BLaER1 treated with 17β-estradiol and CSF1 and Interleukin-3, amounts not matched to agents 10 nM and 100 nM (cell line): ENCODE measurements around the gene THEMIS2.

ENCODE experiments used
- H3K27ac ChIP-seq, 11 experiments: shearing (Covaris generic); formaldehyde crosslinking; 2 replicates each; pipeline ENCODE4 v1.8.1; 2022
- H3K27me3 ChIP-seq, 11 experiments: shearing (Covaris generic); formaldehyde crosslinking; 2 replicates each; pipeline ENCODE4 v1.8.1; 2022
- H3K36me3 ChIP-seq, 11 experiments: shearing (Covaris generic); formaldehyde crosslinking; 2 replicates each; pipeline ENCODE4 v1.8.1; 2022
- H3K4me1 ChIP-seq, 10 experiments: shearing (Covaris generic); formaldehyde crosslinking; 2 replicates each; pipeline ENCODE4 v1.8.1; 2022
- H3K4me2 ChIP-seq, 11 experiments: shearing (Covaris generic); formaldehyde crosslinking; 2 replicates each; pipeline ENCODE4 v1.8.1; 2022
- H3K4me3 ChIP-seq, 10 experiments: shearing (Covaris generic); formaldehyde crosslinking; 2 replicates each; pipeline ENCODE4 v1.8.1; 2022
- H3K9ac ChIP-seq, 11 experiments: shearing (Covaris generic); formaldehyde crosslinking; 2 replicates each; pipeline ENCODE4 v1.8.1; 2022
- H3K9me3 ChIP-seq, 11 experiments: shearing (Covaris generic); formaldehyde crosslinking; replicated peaks in 1 of 11; 2 replicates each; pipeline ENCODE4 v1.8.1; 2022
- H4K20me1 ChIP-seq, 11 experiments: shearing (Covaris generic); formaldehyde crosslinking; 2 replicates each; pipeline ENCODE4 v1.8.1; 2022
- Cebpa-rat ChIP-seq, 11 experiments: shearing (Covaris generic); IDR thresholded peaks; 2 replicates each; pipeline ENCODE4 v1.8.1; 2022

The THEMIS2 gene

GRCh38 chr1:27906759-27907158 is 34.4 kb downstream of the THEMIS2 start:
- peaks cover 0 to 25% (median 12%) of the 10 kb centered on the region in 10 experiments; a peak in 15 of 20 replicates for H3K4me1 ChIP-seq
- H3K4me3 ChIP-seq: no peak overlapping the region
- no peak for TF ChIP-seq Cebpa-rat (IDR thresholded peaks at IDR 0.05)
- no peaks in the 10 kb centered on the region for H3K27me3 ChIP-seq
- no peak overlapping the region for H3K27ac ChIP-seq
- H3K9me3 ChIP-seq: no peaks in the 10 kb centered on the region
- peaks cover 0 to 9% (median 0%) of the 10 kb centered on the region in 11 experiments; a peak in 3 of 22 replicates for H4K20me1 ChIP-seq
- peaks cover 96 to 100% (median 100%) of the 10 kb centered on the region in 11 experiments for H3K36me3 ChIP-seq
- H3K4me2 ChIP-seq: no peak overlapping the region
- H3K9ac ChIP-seq: no peak overlapping the region

DNA sequence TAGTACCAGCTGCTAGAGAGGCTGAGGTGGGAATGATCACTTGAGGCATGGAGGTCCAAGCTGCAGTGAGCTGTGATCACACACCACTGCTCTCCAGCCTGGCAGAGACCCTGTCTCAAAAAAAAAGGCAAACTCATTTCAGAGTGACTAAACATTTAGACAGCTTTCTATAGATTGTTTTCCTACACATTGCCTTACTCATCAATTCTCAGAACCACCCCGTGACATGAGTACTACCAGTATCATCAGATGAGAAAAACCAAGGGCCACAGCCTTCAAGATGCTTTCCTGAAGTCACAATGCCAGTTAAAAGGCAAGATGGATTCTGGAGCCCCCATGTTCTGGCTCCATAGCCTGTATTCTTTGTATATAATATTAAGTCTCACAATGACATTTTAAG is 40.1 kb downstream of the THEMIS2 start:
- H3K9me3 ChIP-seq: peaks cover 8 to 13% (median 12%) of the 10 kb centered on the region in 11 experiments; a peak in 20 of 22 replicates
- H3K4me1 ChIP-seq: peaks cover 16 to 21% (median 17%) of the 10 kb centered on the region in 10 experiments; a peak in 18 of 20 replicates
- TF ChIP-seq Cebpa-rat (IDR thresholded peaks at IDR 0.05): no peak
- H3K36me3 ChIP-seq: peaks cover 50 to 60% (median 57%) of the 10 kb centered on the region in 11 experiments
- H4K20me1 ChIP-seq: peaks cover 0 to 7% (median 0%) of the 10 kb centered on the region in 11 experiments; a peak in 3 of 22 replicates
- H3K4me2 ChIP-seq: peak overlapping the region in 8 of 11 experiments; percentile 35 to 94 (median 90); a peak in 12 of 22 replicates
- peak overlapping the region in 1 of 11 experiments; percentile 7; a peak in 1 of 22 replicates for H3K27ac ChIP-seq
- H3K4me3 ChIP-seq: 0 out of 20 replicates have a peak overlapping the region, but pooled peaks of 1 of the 10 experiments have one; percentile 82
- peak overlapping the region in 4 of 11 experiments; percentile 7 to 88 (median 31); a peak in 5 of 22 replicates for H3K9ac ChIP-seq
- no peaks in the 10 kb centered on the region for H3K27me3 ChIP-seq

DNA sequence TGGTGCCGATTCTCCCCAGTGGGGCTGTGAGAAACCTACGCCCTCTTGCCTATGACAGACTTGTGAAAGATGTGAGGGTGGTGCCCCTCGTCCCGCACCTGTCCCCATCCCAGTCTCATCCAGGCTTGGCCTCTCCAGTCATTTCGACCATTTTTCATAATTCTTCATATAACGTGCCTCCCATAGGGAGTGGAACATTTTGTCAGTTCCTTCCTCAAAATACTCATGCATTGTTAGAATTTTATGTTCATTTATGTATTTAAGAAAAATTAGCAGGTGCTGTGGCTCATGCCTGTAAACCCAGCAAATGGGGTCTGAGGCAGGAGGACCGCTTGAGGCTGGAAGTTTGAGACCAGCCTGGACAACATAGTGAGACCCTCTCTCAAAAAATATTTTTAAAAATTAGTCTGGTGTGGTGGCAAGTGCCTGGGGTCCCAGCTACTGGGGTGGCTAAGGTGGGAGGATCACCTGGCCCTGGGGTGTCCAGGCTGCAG is 42.8 kb downstream of the THEMIS2 start:
- Histone ChIP-seq H3K9me3 (peaks cover 8 to 13% (median 12%) of the 10 kb centered on the region in 11 experiments; a peak in 20 of 22 replicates), H3K9ac (no peak overlapping the region; a peak in 1 of 22 replicates), H3K4me3 (peak overlapping the region in 9 of 10 experiments; percentile 5 to 99 (median 40); a peak in 11 of 20 replicates), H3K27ac (peak overlapping the region; percentile 11 to 89 (median 82); a peak in 19 of 22 replicates), H3K4me1 (peaks cover 16 to 21% (median 17%) of the 10 kb centered on the region in 10 experiments; a peak in 18 of 20 replicates), H3K36me3 (peaks cover 23 to 33% (median 30%) of the 10 kb centered on the region in 11 experiments), H4K20me1 (peaks cover 0 to 7% (median 0%) of the 10 kb centered on the region in 11 experiments; a peak in 1 of 22 replicates), H3K27me3 (no peaks in the 10 kb centered on the region), H3K4me2 (peak overlapping the region in 3 of 11 experiments; percentile 22 to 58 (median 26); a peak in 5 of 22 replicates)
- TF ChIP-seq Cebpa-rat (IDR thresholded peaks at IDR 0.05): no peak

GRCh38 chr1:27922272-27922671 is 49.9 kb downstream of the THEMIS2 start:
- no peak overlapping the region for H3K4me3 ChIP-seq
- no peak overlapping the region for H3K9ac ChIP-seq
- H4K20me1 ChIP-seq: no peaks in the 10 kb centered on the region
- H3K4me1 ChIP-seq: no peaks in the 10 kb centered on the region
- TF ChIP-seq Cebpa-rat (IDR thresholded peaks at IDR 0.05): no peak
- H3K27ac ChIP-seq: no peak overlapping the region
- no peaks in the 10 kb centered on the region for H3K9me3 ChIP-seq
- H3K36me3 ChIP-seq: no peaks in the 10 kb centered on the region
- no peak overlapping the region for H3K4me2 ChIP-seq
- no peaks in the 10 kb centered on the region for H3K27me3 ChIP-seq

- H3K9me3 ChIP-seq: no peaks in the 10 kb centered on the region
- H3K4me3 ChIP-seq: no peak overlapping the region
- no peaks in the 10 kb centered on the region for H3K27me3 ChIP-seq
- no peaks in the 10 kb centered on the region for H4K20me1 ChIP-seq
- H3K9ac ChIP-seq: no peak overlapping the region
- no peak for TF ChIP-seq Cebpa-rat (IDR thresholded peaks at IDR 0.05)
- no peak overlapping the region for H3K4me2 ChIP-seq
- peaks cover 0 to 20% (median 4%) of the 10 kb centered on the region in 10 experiments; a peak in 10 of 20 replicates for H3K4me1 ChIP-seq
- H3K36me3 ChIP-seq: no peaks in the 10 kb centered on the region
- no peak overlapping the region for H3K27ac ChIP-seq
These were observed 56.0 kb downstream of the THEMIS2 start for GRCh38 chr1:27928216-27928954.

DNA sequence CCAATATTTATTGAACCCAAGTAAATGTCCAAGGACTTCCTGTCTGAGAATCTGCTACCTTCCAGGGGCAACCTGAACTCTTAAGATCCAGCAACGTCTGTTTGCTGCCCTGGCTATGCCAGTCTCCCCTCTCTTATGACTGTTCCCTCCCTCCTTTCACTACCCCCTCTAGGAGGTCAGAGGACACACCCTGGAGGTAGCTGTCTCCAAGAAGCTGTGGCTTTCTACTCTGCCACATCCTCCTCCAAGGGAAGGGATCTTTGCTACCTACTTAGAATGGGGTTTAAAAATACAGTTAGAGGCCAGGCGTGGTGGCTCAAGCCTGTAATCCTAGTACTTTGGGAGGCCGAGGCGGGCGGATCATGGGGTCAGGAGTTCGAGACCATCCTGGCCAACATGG is 58.8 kb downstream of the THEMIS2 start:
- no peak for TF ChIP-seq Cebpa-rat (IDR thresholded peaks at IDR 0.05)
- Histone ChIP-seq H3K36me3 (no peaks in the 10 kb centered on the region), H3K4me2 (peak overlapping the region in 5 of 11 experiments; percentile 9 to 60 (median 54); a peak in 8 of 22 replicates), H3K27me3 (no peaks in the 10 kb centered on the region; a peak in 1 of 22 replicates), H3K27ac (no peak overlapping the region; a peak in 1 of 22 replicates), H4K20me1 (no peaks in the 10 kb centered on the region), H3K4me1 (peaks cover 7 to 40% (median 14%) of the 10 kb centered on the region in 10 experiments; a peak in 17 of 20 replicates), H3K4me3 (no peak overlapping the region), H3K9ac (no peak overlapping the region), H3K9me3 (no peaks in the 10 kb centered on the region)

DNA sequence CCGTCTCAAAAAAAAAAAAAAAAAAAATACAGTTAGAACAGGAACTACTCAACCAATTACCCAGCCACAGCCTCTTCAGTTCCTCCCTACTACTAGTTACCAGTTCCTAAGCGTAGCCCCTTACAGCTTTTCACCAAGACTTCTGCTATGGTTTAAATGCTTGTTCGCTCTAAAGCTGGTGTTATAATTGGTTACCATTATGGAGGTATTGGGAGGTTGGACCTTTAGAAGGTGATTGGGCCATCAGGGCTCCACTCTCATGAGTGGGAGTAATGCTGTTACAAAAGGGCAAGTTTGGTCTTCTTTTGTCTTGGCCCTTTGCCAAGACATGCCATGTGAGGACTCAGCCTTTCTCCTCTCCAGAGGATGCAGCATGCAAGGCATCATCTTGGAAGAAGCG is 59.4 kb downstream of the THEMIS2 start:
- Histone ChIP-seq H3K27me3 (no peaks in the 10 kb centered on the region; a peak in 1 of 22 replicates), H3K9me3 (no peaks in the 10 kb centered on the region)
- no peak for TF ChIP-seq Cebpa-rat (IDR thresholded peaks at IDR 0.05)

GRCh38 chr1:27934818-27935549 is 62.6 kb downstream of the THEMIS2 start, which contains the start of gene SMPDL3B:
Gene SMPDL3B, plus strand, starts transcription at chr1:27935000. Its CDS starts 184 bp downstream, at chr1:27935184.
- no peaks in the 10 kb centered on the region; a peak in 1 of 22 replicates for H3K27me3 ChIP-seq
- H3K9me3 ChIP-seq: no peaks in the 10 kb centered on the region
- peaks cover 7 to 58% (median 23%) of the 10 kb centered on the region in 10 experiments; a peak in 19 of 20 replicates for H3K4me1 ChIP-seq
- peak within 1 kb of the TSS; percentile 42 to 82 (median 64) for H3K4me2 ChIP-seq
- no peak for TF ChIP-seq Cebpa-rat (IDR thresholded peaks at IDR 0.05)
- no peaks in the 10 kb centered on the region for H4K20me1 ChIP-seq
- peak within 1 kb of the TSS in 2 of 11 experiments; percentile 16 to 32; a peak in 4 of 22 replicates for H3K9ac ChIP-seq
- no peaks in the 10 kb centered on the region for H3K36me3 ChIP-seq
- H3K27ac ChIP-seq: no peak within 1 kb of the TSS
- no peak within 1 kb of the TSS for H3K4me3 ChIP-seq

More for the DNA sequence above, 59.4 kb downstream of the THEMIS2 start:
- Histone ChIP-seq H3K4me3 (no peak overlapping the region), H3K4me1 (peaks cover 7 to 44% (median 14%) of the 10 kb centered on the region in 10 experiments; a peak in 18 of 20 replicates), H3K9ac (no peak overlapping the region), H4K20me1 (no peaks in the 10 kb centered on the region), H3K36me3 (no peaks in the 10 kb centered on the region), H3K27ac (no peak overlapping the region), H3K4me2 (peak overlapping the region in 5 of 11 experiments; percentile 26 to 60 (median 54); a peak in 8 of 22 replicates)
